ENCODE measurements around the gene PGLYRP3.

GRCh38 chr1:153354515-153355193 is 41.9 kb upstream of the PGLYRP3 start:
- no peak for TF ChIP-seq ZFP3 (CRISPR knock-in tag; IDR thresholded peaks at IDR 0.05)
- TF ChIP-seq ESRRG (CRISPR knock-in tag; IDR thresholded peaks at IDR 0.05) = no peak
- no peak for TF ChIP-seq CREB5 (CRISPR knock-in tag; IDR thresholded peaks at IDR 0.05; ENCODE audit: low read depth)
- no peak for TF ChIP-seq OSR1 (CRISPR knock-in tag; IDR thresholded peaks at IDR 0.05)
- TF ChIP-seq CSRNP3 (CRISPR knock-in tag; IDR thresholded peaks at IDR 0.05) = no peak
- TF ChIP-seq ZNF565 (CRISPR knock-in tag; conservative IDR thresholded peaks at IDR 0.05; ENCODE audit: low read depth) = no peak
